ENCODE data around the gene TMEM191B.
"Not testable (repeated sequence)": the region's sequence is repeated elsewhere in the genome, so short reads cannot be mapped to it uniquely, and the experiment has no call there.

GRCh38 chr22:18549458-18550179 lies 22.0 kb downstream of the TMEM191B start:
- not testable (repeated sequence) for TF ChIP-seq EZH2 (IDR thresholded peaks at IDR 0.05; ENCODE audit: borderline replicate concordance, low read depth, low read length, poor library complexity, severe bottlenecking); CTCF (conservative IDR thresholded peaks at IDR 0.05; ENCODE audit: low read depth, low read length)

All from A673 (cell line).